Ovary (tissue), 3 donors: ENCODE data around the gene ASB1.

Experiments used
- EP300 ChIP-seq: sonication (generic); formaldehyde crosslinking; IDR thresholded peaks from one replicate; pipeline ENCODE4 v1.6.1; 2017; ENCODE audit warnings: antibody characterized with exemption
- POLR2A ChIP-seq: fragments of 450-650 bp; IDR thresholded peaks from one replicate; pipeline ENCODE4 v1.6.1; 2017; ENCODE audit warnings: antibody characterized with exemption, mild to moderate bottlenecking, moderate library complexity
- TF ChIP-seq, protein P1 (sequence below), 3 donors: fragments of 450-650 bp in 2 of 3; fragments of 200-600 bp in 1 of 3; IDR thresholded peaks; one replicate each; pipeline versions ENCODE4 v1.5.1 to v1.8.0; 2016 to 2022; ENCODE audit warnings: antibody characterized with exemption in 3 of 3, mild to moderate bottlenecking in 1 of 3
- donor health status: DM: no; HTN: no; CAD: no.

- TF ChIP-seq, protein P1, sequence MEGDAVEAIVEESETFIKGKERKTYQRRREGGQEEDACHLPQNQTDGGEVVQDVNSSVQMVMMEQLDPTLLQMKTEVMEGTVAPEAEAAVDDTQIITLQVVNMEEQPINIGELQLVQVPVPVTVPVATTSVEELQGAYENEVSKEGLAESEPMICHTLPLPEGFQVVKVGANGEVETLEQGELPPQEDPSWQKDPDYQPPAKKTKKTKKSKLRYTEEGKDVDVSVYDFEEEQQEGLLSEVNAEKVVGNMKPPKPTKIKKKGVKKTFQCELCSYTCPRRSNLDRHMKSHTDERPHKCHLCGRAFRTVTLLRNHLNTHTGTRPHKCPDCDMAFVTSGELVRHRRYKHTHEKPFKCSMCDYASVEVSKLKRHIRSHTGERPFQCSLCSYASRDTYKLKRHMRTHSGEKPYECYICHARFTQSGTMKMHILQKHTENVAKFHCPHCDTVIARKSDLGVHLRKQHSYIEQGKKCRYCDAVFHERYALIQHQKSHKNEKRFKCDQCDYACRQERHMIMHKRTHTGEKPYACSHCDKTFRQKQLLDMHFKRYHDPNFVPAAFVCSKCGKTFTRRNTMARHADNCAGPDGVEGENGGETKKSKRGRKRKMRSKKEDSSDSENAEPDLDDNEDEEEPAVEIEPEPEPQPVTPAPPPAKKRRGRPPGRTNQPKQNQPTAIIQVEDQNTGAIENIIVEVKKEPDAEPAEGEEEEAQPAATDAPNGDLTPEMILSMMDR (IDR thresholded peaks at IDR 0.05), result no peak
- no peak for TF ChIP-seq POLR2A
- no peak for TF ChIP-seq EP300
Measured at GRCh38 chr2:238448031-238448955, 21.6 kb downstream of the ASB1 start.
